GM23338 (cell line): Measurements from ENCODE around the gene ATP2A3. TPM values are rescaled to one million over a fixed set of nuclear protein-coding genes. Genes with fewer than 3 reads are reported as not detected.

ENCODE experiments used
- CREB1 ChIP-seq: fragments of 250-450 bp; sonication (Bioruptor Pico); IDR thresholded peaks from 2 replicates; pipeline ENCODE4 v1.5.0; 2020; ENCODE audit warnings: low read depth, mild to moderate bottlenecking, moderate library complexity
- EZH2 ChIP-seq: fragments of 200-600 bp; sonication (generic); IDR thresholded peaks from one replicate; pipeline ENCODE4 v1.8.0; 2017; ENCODE audit warnings: antibody characterized with exemption, mild to moderate bottlenecking, low read depth; ENCODE audit not compliant: unreplicated experiment
- EZH2phosphoT487 ChIP-seq: fragments of 200-600 bp; sonication (generic); IDR thresholded peaks from one replicate; pipeline ENCODE4 v1.8.1; 2018; ENCODE audit warnings: antibody characterized with exemption; ENCODE audit not compliant: unreplicated experiment
- JUNB ChIP-seq: IDR thresholded peaks from one replicate; pipeline ENCODE4 v1.6.1; 2016; ENCODE audit warnings: antibody characterized with exemption; ENCODE audit not compliant: unreplicated experiment
- NANOG ChIP-seq: IDR thresholded peaks from 2 replicates; pipeline ENCODE4 v1.6.1; 2016; ENCODE audit warnings: antibody characterized with exemption, borderline replicate concordance
- POLR2AphosphoS5 ChIP-seq: IDR thresholded peaks from 2 replicates; pipeline ENCODE4 v1.6.1; 2016; ENCODE audit warnings: antibody characterized with exemption, low read depth
- STAT1 ChIP-seq: IDR thresholded peaks from one replicate; pipeline ENCODE4 v1.6.1; 2016; ENCODE audit warnings: antibody characterized with exemption; ENCODE audit not compliant: unreplicated experiment
- ZNF114 ChIP-seq: fragments of 250-450 bp; sonication (Bioruptor Pico); IDR thresholded peaks from 2 replicates; pipeline ENCODE4 v1.5.0; 2020; ENCODE audit warnings: mild to moderate bottlenecking, moderate library complexity
- ZNF331 ChIP-seq: fragments of 250-450 bp; sonication (Bioruptor Pico); IDR thresholded peaks from 2 replicates; pipeline ENCODE4 v1.5.0; 2020; ENCODE audit warnings: low read depth, mild to moderate bottlenecking, moderate library complexity
- polyA plus RNA-seq: library from polyadenylated mRNA; unstranded; fragments of >200 nt; fragmentation: Nextera tagmentation; extraction: Ambion mirVana; gene quantifications from 2 replicates; pipeline ENCODE4 v1.2.1, GENCODE V29; 2016
- total RNA-seq: library from RNA; depleted of rRNA; stranded (reverse); fragments of >200 nt; shearing (Covaris generic); gene quantifications from 2 replicates; pipeline ENCODE4 v1.2.3, GENCODE V29; 2014
- TF ChIP-seq, protein P1 (sequence below): fragments of 250-450 bp; sonication (Bioruptor Pico); IDR thresholded peaks from 2 replicates; pipeline ENCODE4 v1.5.0; 2020; ENCODE audit warnings: mild to moderate bottlenecking, moderate library complexity
- TF ChIP-seq, protein P2 (sequence below): IDR thresholded peaks from one replicate; pipeline ENCODE4 v1.6.1; 2018; ENCODE audit warnings: antibody characterized with exemption; ENCODE audit not compliant: unreplicated experiment

Gene ATP2A3
- total and polyA plus RNA-seq, 2 experiments from 2014 or later: 9.6 to 35.2 TPM

DNA sequence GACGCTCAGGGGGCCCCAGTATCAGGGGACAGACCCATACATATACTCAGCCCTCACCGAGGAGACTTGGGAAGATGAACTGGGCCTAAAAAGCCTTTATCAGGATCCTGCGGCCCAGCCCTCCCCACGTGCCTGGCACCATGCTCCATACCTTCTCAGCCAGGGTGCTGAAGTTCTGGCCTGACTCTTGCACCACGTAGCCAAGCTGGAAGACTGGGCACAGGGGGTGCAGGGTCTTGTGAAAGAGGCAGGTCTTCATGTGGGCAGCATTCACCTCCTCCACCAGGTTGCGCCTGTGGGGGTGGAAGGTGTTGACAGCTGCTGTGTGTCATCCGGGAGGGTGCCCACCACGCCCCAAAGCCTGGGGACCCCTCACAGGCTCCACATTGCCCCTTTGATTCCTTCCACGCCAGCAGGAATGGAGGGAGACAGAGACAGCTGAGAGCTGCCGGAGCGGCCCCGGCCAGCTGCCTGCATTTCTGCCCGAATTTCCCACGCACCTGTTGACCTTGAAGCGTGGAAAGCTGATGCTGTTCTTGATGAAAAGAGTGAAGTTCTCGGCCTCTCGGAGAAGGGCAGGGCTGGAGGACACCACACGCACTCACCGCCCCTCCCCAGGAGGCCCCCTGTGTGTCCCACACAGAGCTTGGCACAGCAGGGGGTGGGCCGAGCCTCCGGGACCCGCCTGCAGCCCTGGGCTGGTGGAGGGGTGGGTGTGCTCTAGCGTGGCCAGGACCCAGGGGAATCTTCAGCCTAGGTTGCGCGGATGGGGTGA is 61.0 kb downstream of the ATP2A3 start (continued):
- TF ChIP-seq, protein P1, sequence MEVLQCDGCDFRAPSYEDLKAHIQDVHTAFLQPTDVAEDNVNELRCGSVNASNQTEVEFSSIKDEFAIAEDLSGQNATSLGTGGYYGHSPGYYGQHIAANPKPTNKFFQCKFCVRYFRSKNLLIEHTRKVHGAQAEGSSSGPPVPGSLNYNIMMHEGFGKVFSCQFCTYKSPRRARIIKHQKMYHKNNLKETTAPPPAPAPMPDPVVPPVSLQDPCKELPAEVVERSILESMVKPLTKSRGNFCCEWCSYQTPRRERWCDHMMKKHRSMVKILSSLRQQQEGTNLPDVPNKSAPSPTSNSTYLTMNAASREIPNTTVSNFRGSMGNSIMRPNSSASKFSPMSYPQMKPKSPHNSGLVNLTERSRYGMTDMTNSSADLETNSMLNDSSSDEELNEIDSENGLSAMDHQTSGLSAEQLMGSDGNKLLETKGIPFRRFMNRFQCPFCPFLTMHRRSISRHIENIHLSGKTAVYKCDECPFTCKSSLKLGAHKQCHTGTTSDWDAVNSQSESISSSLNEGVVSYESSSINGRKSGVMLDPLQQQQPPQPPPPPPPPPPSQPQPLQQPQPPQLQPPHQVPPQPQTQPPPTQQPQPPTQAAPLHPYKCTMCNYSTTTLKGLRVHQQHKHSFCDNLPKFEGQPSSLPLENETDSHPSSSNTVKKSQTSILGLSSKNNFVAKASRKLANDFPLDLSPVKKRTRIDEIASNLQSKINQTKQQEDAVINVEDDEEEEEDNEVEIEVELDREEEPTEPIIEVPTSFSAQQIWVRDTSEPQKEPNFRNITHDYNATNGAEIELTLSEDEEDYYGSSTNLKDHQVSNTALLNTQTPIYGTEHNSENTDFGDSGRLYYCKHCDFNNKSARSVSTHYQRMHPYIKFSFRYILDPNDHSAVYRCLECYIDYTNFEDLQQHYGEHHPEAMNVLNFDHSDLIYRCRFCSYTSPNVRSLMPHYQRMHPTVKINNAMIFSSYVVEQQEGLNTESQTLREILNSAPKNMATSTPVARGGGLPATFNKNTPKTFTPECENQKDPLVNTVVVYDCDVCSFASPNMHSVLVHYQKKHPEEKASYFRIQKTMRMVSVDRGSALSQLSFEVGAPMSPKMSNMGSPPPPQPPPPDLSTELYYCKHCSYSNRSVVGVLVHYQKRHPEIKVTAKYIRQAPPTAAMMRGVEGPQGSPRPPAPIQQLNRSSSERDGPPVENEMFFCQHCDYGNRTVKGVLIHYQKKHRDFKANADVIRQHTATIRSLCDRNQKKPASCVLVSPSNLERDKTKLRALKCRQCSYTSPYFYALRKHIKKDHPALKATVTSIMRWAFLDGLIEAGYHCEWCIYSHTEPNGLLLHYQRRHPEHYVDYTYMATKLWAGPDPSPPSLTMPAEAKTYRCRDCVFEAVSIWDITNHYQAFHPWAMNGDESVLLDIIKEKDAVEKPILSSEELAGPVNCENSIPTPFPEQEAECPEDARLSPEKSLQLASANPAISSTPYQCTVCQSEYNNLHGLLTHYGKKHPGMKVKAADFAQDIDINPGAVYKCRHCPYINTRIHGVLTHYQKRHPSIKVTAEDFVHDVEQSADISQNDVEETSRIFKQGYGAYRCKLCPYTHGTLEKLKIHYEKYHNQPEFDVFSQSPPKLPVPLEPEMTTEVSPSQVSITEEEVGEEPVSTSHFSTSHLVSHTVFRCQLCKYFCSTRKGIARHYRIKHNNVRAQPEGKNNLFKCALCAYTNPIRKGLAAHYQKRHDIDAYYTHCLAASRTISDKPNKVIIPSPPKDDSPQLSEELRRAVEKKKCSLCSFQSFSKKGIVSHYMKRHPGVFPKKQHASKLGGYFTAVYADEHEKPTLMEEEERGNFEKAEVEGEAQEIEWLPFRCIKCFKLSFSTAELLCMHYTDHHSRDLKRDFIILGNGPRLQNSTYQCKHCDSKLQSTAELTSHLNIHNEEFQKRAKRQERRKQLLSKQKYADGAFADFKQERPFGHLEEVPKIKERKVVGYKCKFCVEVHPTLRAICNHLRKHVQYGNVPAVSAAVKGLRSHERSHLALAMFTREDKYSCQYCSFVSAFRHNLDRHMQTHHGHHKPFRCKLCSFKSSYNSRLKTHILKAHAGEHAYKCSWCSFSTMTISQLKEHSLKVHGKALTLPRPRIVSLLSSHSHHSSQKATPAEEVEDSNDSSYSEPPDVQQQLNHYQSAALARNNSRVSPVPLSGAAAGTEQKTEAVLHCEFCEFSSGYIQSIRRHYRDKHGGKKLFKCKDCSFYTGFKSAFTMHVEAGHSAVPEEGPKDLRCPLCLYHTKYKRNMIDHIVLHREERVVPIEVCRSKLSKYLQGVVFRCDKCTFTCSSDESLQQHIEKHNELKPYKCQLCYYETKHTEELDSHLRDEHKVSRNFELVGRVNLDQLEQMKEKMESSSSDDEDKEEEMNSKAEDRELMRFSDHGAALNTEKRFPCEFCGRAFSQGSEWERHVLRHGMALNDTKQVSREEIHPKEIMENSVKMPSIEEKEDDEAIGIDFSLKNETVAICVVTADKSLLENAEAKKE (CRISPR knock-in tag): no peak
- no peak for TF ChIP-seq EZH2
- TF ChIP-seq POLR2AphosphoS5: no peak
- TF ChIP-seq CREB1 (CRISPR knock-in tag): no peak
- TF ChIP-seq ZNF331 (CRISPR knock-in tag): no peak
- TF ChIP-seq, protein P2, sequence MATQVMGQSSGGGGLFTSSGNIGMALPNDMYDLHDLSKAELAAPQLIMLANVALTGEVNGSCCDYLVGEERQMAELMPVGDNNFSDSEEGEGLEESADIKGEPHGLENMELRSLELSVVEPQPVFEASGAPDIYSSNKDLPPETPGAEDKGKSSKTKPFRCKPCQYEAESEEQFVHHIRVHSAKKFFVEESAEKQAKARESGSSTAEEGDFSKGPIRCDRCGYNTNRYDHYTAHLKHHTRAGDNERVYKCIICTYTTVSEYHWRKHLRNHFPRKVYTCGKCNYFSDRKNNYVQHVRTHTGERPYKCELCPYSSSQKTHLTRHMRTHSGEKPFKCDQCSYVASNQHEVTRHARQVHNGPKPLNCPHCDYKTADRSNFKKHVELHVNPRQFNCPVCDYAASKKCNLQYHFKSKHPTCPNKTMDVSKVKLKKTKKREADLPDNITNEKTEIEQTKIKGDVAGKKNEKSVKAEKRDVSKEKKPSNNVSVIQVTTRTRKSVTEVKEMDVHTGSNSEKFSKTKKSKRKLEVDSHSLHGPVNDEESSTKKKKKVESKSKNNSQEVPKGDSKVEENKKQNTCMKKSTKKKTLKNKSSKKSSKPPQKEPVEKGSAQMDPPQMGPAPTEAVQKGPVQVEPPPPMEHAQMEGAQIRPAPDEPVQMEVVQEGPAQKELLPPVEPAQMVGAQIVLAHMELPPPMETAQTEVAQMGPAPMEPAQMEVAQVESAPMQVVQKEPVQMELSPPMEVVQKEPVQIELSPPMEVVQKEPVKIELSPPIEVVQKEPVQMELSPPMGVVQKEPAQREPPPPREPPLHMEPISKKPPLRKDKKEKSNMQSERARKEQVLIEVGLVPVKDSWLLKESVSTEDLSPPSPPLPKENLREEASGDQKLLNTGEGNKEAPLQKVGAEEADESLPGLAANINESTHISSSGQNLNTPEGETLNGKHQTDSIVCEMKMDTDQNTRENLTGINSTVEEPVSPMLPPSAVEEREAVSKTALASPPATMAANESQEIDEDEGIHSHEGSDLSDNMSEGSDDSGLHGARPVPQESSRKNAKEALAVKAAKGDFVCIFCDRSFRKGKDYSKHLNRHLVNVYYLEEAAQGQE: no peak
- no peak for TF ChIP-seq ZNF114 (CRISPR knock-in tag)
- no peak for TF ChIP-seq JUNB
- TF ChIP-seq EZH2phosphoT487: no peak
- no peak for TF ChIP-seq STAT1
- no peak for TF ChIP-seq NANOG
